Endodermal cell (in vitro differentiated cells): Measurements from ENCODE around the gene SLC25A10. TPM values are rescaled to one million over a fixed set of nuclear protein-coding genes. Genes with fewer than 3 reads are reported as not detected.

Experiments used
- DNase-seq: peaks from one replicate; pipeline ENCODE4 v3.0.0-alpha.2; 2017
- H3K27ac ChIP-seq: 2 replicates; pipeline ENCODE4 v1.5.1; 2013; ENCODE audit warnings: mild to moderate bottlenecking, low read depth, low read length, moderate library complexity
- H3K27me3 ChIP-seq: 2 replicates; pipeline ENCODE4 v1.6.1; 2013; ENCODE audit warnings: mild to moderate bottlenecking, low read length, moderate library complexity; ENCODE audit not compliant: insufficient read depth, control insufficient read depth, poor library complexity, severe bottlenecking
- H3K36me3 ChIP-seq: 2 replicates; pipeline ENCODE4 v1.7.0; 2013; ENCODE audit warnings: mild to moderate bottlenecking, low read length, moderate library complexity; ENCODE audit not compliant: control insufficient read depth, insufficient read depth
- H3K4me1 ChIP-seq: one replicate; pipeline ENCODE4 v1.7.0; 2013; ENCODE audit warnings: low read length; ENCODE audit not compliant: control insufficient read depth, insufficient read depth
- H3K4me3 ChIP-seq: 2 replicates; pipeline ENCODE4 v1.5.1; 2013; ENCODE audit warnings: mild to moderate bottlenecking, low read length, moderate library complexity
- H3K9ac ChIP-seq: 2 replicates; pipeline ENCODE4 v1.6.1; 2013; ENCODE audit warnings: mild to moderate bottlenecking, low read length, moderate library complexity; ENCODE audit not compliant: poor library complexity, severe bottlenecking; ENCODE audit errors: extremely low read depth
- H3K9me3 ChIP-seq: 2 replicates; pipeline ENCODE4 v1.6.1; 2013; ENCODE audit warnings: mild to moderate bottlenecking, low read length, moderate library complexity; ENCODE audit not compliant: control insufficient read depth
- H3K27ac Mint-ChIP-seq: 2 replicates; pipeline ENCODE4 v1.8.0; 2020; ENCODE audit warnings: mixed read lengths
- H3K27me3 Mint-ChIP-seq: 2 replicates; pipeline ENCODE4 v1.8.0; 2021; ENCODE audit warnings: mild to moderate bottlenecking, mixed read lengths; ENCODE audit not compliant: insufficient read depth
- H3K36me3 Mint-ChIP-seq: 2 replicates; pipeline ENCODE4 v1.8.0; 2020; ENCODE audit warnings: low read depth, mixed read lengths
- H3K4me1 Mint-ChIP-seq: 2 replicates; pipeline ENCODE4 v1.8.0; 2020; ENCODE audit warnings: mixed read lengths
- H3K4me3 Mint-ChIP-seq: 2 replicates; pipeline ENCODE4 v1.8.0; 2020; ENCODE audit warnings: mild to moderate bottlenecking, moderate library complexity, mixed read lengths
- H3K9me3 Mint-ChIP-seq: 2 replicates; pipeline ENCODE4 v1.8.0; 2020; ENCODE audit warnings: mild to moderate bottlenecking, mixed read lengths
- CTCF ChIP-seq: fragments of 200-600 bp; sonication (generic); conservative IDR thresholded peaks from 2 replicates; pipeline ENCODE4 v1.5.0; 2021; ENCODE audit warnings: antibody characterized with exemption, mild to moderate bottlenecking
- WGBS, 2 experiments: methylation state at CpG; one replicate each; pipeline versions ENCODE4 v1.1.5 to v1.1.7; 2013; ENCODE audit warnings: missing lambda C conversion rate in 2 of 2, mixed read lengths in 1 of 2; ENCODE audit not compliant: insufficient coverage in 1 of 2, insufficient read length in 1 of 2; 5-methylcytosine and 5-hydroxymethylcytosine counted together
- total RNA-seq, 2 donors: library from RNA; stranded (reverse); fragmentation: NEBNext Ultra II Directional in 1 of 2; extraction: Animal tissue kit (Norgen Biotek cat#: 25700) in 1 of 2; gene quantifications; 2 replicates in 1 of 2; 3 replicates in 1 of 2; pipeline ENCODE4 v1.2.1, GENCODE V29; 2021

The SLC25A10 gene
- total RNA-seq, 2 donors from 2014 or later = 24.8 to 37.6 TPM

- H3K27ac Mint-ChIP-seq = peak within 1 kb of the TSS; percentile 91
Observed at GRCh38 chr17:81683584-81684441, 28.3 kb upstream of the SLC25A10 start, which contains the start of the genes ARL16 and HGS. Gene ARL16, minus strand, starts transcription at chr17:81683797. Its CDS starts 44 bp downstream, at chr17:81683753. Gene HGS, plus strand, starts transcription at chr17:81684011. Its CDS starts 56 bp downstream, at chr17:81684067.

GRCh38 chr17:81684442-81684911 is 27.6 kb upstream of the SLC25A10 start:
- Mint-ChIP-seq H3K4me3 (peak overlapping the region; percentile 85), H3K27ac (peak overlapping the region; percentile 85), H3K9me3 (no peaks in the 10 kb centered on the region), H3K27me3 (no peaks in the 10 kb centered on the region), H3K4me1 (peaks cover 14% of the 10 kb centered on the region), H3K36me3 (peaks cover 32% of the 10 kb centered on the region)
- Histone ChIP-seq H3K9me3 (no peaks in the 10 kb centered on the region), H3K27me3 (no peaks in the 10 kb centered on the region), H3K4me1 (peaks cover 5% of the 10 kb centered on the region), H3K36me3 (peaks cover 46% of the 10 kb centered on the region), H3K27ac (peak overlapping the region; percentile 57), H3K9ac (peak overlapping the region; percentile 91), H3K4me3 (peak overlapping the region; percentile 85)
- no peak for DNase-seq
- WGBS, 2 experiments = 15 to 19% methylated on average over 14 to 16 of the region's 16 CpGs
- no peak for TF ChIP-seq CTCF

More at GRCh38 chr17:81683584-81684441, 28.3 kb upstream of the SLC25A10 start, which contains the start of the genes ARL16 and HGS:
- DNase-seq = peak; percentile 100
- Mint-ChIP-seq H3K27me3 (no peaks in the 10 kb centered on the region), H3K9me3 (no peaks in the 10 kb centered on the region), H3K4me3 (peak within 1 kb of the TSS; percentile 85), H3K4me1 (peaks cover 14% of the 10 kb centered on the region), H3K36me3 (peaks cover 25% of the 10 kb centered on the region)
- no peaks in the 10 kb centered on the region for H3K27me3 ChIP-seq
- no peak for TF ChIP-seq CTCF
- no peaks in the 10 kb centered on the region for H3K9me3 ChIP-seq
- peaks cover 41% of the 10 kb centered on the region for H3K36me3 ChIP-seq
- WGBS, 2 experiments = 0% methylated on average over 74 to 112 of the region's 112 CpGs
- peaks cover 5% of the 10 kb centered on the region for H3K4me1 ChIP-seq
- peak within 1 kb of the TSS; percentile 91 for H3K9ac ChIP-seq
- H3K4me3 ChIP-seq = peak within 1 kb of the TSS; percentile 85
- peak within 1 kb of the TSS; percentile 88 for H3K27ac ChIP-seq

- no peaks in the 10 kb centered on the region for H3K27me3 ChIP-seq
- Mint-ChIP-seq H3K4me1 (peaks cover 14% of the 10 kb centered on the region), H3K36me3 (peaks cover 38% of the 10 kb centered on the region), H3K9me3 (no peaks in the 10 kb centered on the region), H3K4me3 (peak overlapping the region; percentile 85), H3K27ac (peak overlapping the region; percentile 85), H3K27me3 (no peaks in the 10 kb centered on the region)
- peak; percentile 52 for DNase-seq
- H3K4me1 ChIP-seq = peaks cover 5% of the 10 kb centered on the region
- WGBS, 2 experiments = 88 to 89% methylated on average over 12 of the region's 12 CpGs
- no peaks in the 10 kb centered on the region for H3K9me3 ChIP-seq
- peaks cover 49% of the 10 kb centered on the region for H3K36me3 ChIP-seq
- H3K27ac ChIP-seq = no peak overlapping the region
- peak overlapping the region; percentile 85 for H3K4me3 ChIP-seq
- H3K9ac ChIP-seq = peak overlapping the region; percentile 91
- TF ChIP-seq CTCF = no peak
Observed at GRCh38 chr17:81685108-81685507, 27.0 kb upstream of the SLC25A10 start.
